Measurements from ENCODE around the gene TMEM30B. TPM values are rescaled to one million over a fixed set of nuclear protein-coding genes. Genes with fewer than 3 reads are reported as not detected.

Gene TMEM30B
- polyA plus RNA-seq, 5 donors = 17.4 to 22.4 (median 19.4) TPM

- no peak for DNase-seq
Measured at GRCh38 chr14:61238611-61239245, 42.4 kb downstream of the TMEM30B start.

- DNase-seq = no peak
Measured at GRCh38 chr14:61234215-61234916, 46.8 kb downstream of the TMEM30B start.

- no peak for DNase-seq
Measured at GRCh38 chr14:61233436-61233956, 47.6 kb downstream of the TMEM30B start.

- no peak for DNase-seq
Measured at GRCh38 chr14:61231810-61232209, 49.3 kb downstream of the TMEM30B start.

- DNase-seq = no peak
Measured at GRCh38 chr14:61229981-61230380, 51.2 kb downstream of the TMEM30B start.

- no peak for DNase-seq
Measured at GRCh38 chr14:61229475-61229888, 51.7 kb downstream of the TMEM30B start.

- no peak for DNase-seq
Measured at GRCh38 chr14:61227884-61228591, 53.1 kb downstream of the TMEM30B start.

Other genes with a start within 250 kb of the TMEM30B start
- 10 to 100 TPM; 29.5 to 47.5 (median 45.7) TPM for gene PRKCH, start 40.2 kb upstream of the TMEM30B start, polyA plus RNA-seq (ENCODE audit: insufficient read depth in 1 of 5, insufficient read length in 5 of 5, low replicate concordance in 1 of 5)